DOHH2 (cell line): ENCODE results near the gene VTI1A.

Experiments
- EZH2phosphoT487 ChIP-seq: fragments of 200-600 bp; sonication (generic); IDR thresholded peaks from 2 replicates; pipeline ENCODE4 v1.6.1; 2017; ENCODE audit warnings: borderline replicate concordance, mild to moderate bottlenecking, antibody characterized with exemption, low read length, moderate library complexity, mixed read lengths
- TF ChIP-seq, protein P1 (sequence below): fragments of 200-600 bp; sonication (generic); IDR thresholded peaks from one replicate; pipeline ENCODE4 v1.5.1; 2014; ENCODE audit warnings: antibody characterized with exemption, mild to moderate bottlenecking, low read depth, low read length; ENCODE audit not compliant: poor library complexity, severe bottlenecking

DNA sequence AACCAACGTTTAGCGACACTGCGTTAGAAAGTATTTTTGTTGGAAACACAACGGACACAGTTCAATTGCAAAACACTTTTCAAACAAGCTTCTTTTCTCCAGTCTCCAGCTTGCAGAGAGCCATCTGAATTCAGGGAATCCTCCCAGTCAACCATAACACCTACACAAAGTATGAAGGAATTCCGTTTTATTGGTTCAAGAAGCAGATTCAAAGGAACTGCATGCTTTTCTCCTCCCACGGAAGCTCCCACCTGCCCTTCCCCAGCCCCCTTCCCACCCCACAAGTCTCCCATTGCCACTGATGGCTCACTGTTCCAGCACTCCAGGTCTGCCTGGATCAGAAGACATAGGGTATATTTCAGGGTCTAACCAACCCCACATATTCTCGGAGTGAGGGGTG lies 312.5 kb downstream of the VTI1A start:
- TF ChIP-seq, protein P1, sequence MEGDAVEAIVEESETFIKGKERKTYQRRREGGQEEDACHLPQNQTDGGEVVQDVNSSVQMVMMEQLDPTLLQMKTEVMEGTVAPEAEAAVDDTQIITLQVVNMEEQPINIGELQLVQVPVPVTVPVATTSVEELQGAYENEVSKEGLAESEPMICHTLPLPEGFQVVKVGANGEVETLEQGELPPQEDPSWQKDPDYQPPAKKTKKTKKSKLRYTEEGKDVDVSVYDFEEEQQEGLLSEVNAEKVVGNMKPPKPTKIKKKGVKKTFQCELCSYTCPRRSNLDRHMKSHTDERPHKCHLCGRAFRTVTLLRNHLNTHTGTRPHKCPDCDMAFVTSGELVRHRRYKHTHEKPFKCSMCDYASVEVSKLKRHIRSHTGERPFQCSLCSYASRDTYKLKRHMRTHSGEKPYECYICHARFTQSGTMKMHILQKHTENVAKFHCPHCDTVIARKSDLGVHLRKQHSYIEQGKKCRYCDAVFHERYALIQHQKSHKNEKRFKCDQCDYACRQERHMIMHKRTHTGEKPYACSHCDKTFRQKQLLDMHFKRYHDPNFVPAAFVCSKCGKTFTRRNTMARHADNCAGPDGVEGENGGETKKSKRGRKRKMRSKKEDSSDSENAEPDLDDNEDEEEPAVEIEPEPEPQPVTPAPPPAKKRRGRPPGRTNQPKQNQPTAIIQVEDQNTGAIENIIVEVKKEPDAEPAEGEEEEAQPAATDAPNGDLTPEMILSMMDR = no peak
- TF ChIP-seq EZH2phosphoT487 = no peak
